ENCODE data around the gene KLRC3.

- TF ChIP-seq CTCF (IDR thresholded peaks at IDR 0.05) (no peak), ZFX (IDR thresholded peaks at IDR 0.05; ENCODE audit: borderline replicate concordance) (no peak)
These were observed 34.1 kb upstream of the KLRC3 start for GRCh38 chr12:10454531-10454930.

Data from 22Rv1 (cell line).